GM18951 (cell line): ENCODE results near the gene AKIRIN1.
"Not testable (repeated sequence)": the region's sequence is repeated elsewhere in the genome, so short reads cannot be mapped to it uniquely, and the experiment has no call there.

Source experiments
- POLR2A ChIP-seq: IDR thresholded peaks from 4 replicates; pipeline ENCODE4 v1.6.1; 2011; ENCODE audit warnings: mild to moderate bottlenecking; ENCODE audit not compliant: insufficient read length, insufficient read depth; ENCODE audit errors: extremely low read depth
- in situ Hi-C: fragments of 300-500 bp; cut with MboI; formaldehyde crosslinking; loops from one replicate; pipeline ENCODE4 v1.12.0; 2022; ENCODE audit warnings: low sequenced_read_pairs, mixed read lengths, inconsistent platforms; ENCODE audit not compliant: unreplicated experiment

AKIRIN1 gene

GRCh38 chr1:39016604-39017171 is 25.6 kb downstream of the AKIRIN1 start:
- in situ Hi-C loops: no loop called here
- no peak for TF ChIP-seq POLR2A

DNA sequence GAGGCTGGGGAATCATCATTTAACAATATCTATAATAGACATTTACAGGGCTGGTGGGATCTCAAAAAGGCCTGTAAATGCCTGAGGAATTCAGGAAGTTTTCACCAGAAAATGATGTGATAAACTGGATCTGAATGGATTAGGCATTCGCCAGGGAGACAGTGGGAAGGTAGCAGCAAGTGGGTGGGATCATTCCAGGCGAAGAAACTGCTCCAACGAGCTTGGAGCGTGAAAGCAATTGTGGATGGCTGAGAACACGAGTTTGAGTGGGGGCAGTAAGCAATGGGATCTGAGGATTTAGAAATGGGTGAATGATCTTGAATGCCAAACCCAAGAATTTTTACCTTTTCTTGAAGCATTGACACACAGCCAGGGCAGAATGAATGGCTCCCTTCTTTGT is 26.2 kb downstream of the AKIRIN1 start:
- in situ Hi-C loops: no loop called here
- no peak for TF ChIP-seq POLR2A

GRCh38 chr1:39020494-39020893 is 29.4 kb downstream of the AKIRIN1 start:
- in situ Hi-C loops: not testable (repeated sequence)

DNA sequence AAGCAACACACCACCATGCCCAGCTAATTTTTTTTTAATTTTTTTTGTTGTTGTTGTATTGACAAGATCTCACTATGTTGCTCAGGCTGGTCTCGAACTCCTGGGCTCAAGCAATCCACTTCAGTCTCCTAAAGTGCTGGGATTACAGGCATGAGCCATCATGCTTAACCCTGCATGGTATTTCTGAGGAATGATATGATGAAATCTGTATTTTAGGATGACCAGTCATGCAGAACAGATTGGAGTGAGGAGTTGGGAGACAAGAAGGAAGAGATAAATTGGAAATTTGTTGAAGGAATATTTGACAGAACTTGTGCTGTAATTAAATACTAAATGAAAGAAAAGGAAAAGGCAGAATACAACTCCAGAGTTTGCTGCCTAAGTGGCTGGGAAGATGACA is 30.4 kb downstream of the AKIRIN1 start:
- in situ Hi-C loops: no loop called here
- TF ChIP-seq POLR2A: no peak

- in situ Hi-C loops: no loop called here
Observed at GRCh38 chr1:39023140-39023539, 32.1 kb downstream of the AKIRIN1 start.

DNA sequence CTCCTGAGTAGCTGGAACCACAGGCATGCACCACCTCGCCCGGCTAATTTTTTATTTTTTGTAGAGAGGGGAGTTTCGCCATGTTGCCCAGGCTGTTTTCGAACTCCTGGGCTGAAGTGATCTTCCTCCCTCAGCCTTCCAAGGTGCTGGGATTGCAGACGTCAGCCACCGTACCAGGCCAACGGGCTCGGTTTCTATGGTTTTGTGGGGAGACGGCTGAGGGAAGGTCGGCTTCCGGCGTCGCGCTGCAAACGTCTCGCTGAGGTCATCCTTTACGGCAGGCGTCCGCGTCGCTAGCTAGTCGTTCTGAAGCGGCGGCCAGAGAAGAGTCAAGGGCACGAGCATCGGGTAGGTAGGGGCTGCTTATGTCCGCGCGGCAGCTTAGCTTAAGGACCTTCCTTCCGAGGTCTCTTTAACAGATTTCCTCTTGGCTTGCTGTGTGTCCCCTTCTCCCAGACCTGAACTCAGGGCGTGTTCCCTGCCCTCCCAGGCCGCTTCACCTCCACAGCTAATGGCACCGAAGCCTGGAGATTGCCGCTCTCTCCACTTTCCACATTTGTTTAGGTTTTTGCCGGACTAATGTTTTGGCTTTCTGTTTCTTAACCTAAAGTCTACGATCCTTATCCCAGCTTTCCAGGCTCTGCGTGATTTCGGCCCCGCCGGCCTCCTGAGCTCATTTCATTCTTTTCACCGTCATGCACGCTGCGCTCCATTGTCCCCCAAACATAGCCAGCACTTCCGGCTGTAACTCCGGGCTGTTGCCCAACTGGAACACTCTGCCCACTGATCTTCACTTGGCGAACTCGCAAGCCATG is 35.2 kb downstream of the AKIRIN1 start, which contains the start of gene NDUFS5:
TSS of gene NDUFS5 (plus strand) at position 300 of the 815 bp plus-strand sequence. CDS start 2,375 bp downstream, outside the sequence.
- peak; percentile 87 for TF ChIP-seq POLR2A
- in situ Hi-C loops: no loop called here

More at GRCh38 chr1:39023140-39023539, 32.1 kb downstream of the AKIRIN1 start:
- TF ChIP-seq POLR2A: no peak

DNA sequence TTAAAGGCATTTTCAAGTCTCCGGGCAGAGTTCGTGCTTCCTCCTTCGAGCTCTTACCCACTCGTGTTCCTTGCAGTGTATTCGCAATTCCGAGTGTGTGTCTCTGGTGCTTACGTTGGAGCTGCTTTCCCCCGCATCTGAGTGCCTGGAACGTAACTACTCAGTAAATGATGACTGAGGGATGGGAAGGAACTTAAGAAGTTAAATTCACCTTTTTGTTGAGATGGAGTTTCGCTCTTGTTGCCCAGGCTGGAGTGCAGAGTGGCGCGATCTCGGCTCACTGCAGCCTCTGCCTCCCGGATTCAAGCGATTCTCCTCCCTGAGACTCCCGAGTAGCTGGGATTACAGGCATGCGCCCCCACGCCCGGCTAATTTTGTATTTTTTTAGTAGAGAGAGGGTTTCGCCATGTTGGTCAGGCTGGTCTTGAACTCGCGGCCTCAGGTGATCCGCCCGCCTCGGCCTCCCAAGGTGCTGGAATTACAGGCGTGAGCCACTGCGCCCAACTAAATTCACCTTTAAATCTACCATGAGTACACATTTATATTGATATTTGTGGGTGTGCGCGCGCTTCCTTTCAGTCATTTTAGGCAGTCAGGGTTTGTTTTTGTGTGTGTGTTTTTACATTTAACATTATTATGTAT is 35.9 kb downstream of the AKIRIN1 start:
- in situ Hi-C loops: no loop called here
- no peak for TF ChIP-seq POLR2A

GRCh38 chr1:39034114-39034654 is 43.1 kb downstream of the AKIRIN1 start:
- no peak for TF ChIP-seq POLR2A
- in situ Hi-C loops: no loop called here

DNA sequence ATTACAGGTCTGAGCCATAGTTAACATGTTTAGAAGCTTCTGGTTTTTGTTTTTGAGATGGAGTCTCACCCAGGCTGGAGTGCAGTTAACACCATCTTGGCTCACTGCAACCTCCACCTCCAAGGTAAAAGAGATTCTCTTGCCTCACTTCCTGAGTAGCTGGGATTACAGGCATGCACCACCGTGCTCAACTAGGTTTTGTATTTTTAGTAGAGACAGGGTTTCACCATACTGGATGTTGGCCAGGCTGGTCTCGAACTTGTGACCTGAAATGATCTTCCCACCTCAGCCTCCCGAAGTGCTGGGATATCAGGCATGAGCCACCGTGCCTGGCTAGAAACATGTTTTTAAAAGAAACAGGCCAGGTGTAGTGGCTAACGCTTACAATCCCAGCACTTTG is 45.6 kb downstream of the AKIRIN1 start:
- TF ChIP-seq POLR2A: no peak
- in situ Hi-C loops: no loop called here

- in situ Hi-C loops: no loop called here
- TF ChIP-seq POLR2A: no peak
Observed at GRCh38 chr1:39043513-39043912, 52.4 kb downstream of the AKIRIN1 start.

DNA sequence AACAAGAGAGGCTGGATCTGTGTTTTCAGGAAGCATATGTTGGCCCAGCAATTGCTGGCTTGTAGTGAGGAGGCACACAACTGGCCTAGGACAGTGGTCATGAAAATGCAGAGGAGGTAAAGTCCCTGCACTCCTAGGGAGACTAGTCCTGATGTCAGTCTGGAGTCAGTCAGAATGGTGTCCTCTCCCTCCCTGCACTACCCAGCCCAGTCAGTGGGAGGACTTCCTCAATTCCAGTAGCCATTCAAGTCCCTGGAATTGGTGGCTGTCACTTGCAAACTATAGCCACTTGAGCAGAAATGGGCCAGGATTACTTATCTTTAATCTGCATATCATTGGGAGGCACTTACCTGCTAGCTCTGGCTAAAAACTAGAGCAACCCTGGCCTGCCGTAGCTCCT is 53.7 kb downstream of the AKIRIN1 start:
- in situ Hi-C loops: no loop called here
- no peak for TF ChIP-seq POLR2A

GRCh38 chr1:39045231-39045630 is 54.2 kb downstream of the AKIRIN1 start:
- no peak for TF ChIP-seq POLR2A
- in situ Hi-C loops: no loop called here

DNA sequence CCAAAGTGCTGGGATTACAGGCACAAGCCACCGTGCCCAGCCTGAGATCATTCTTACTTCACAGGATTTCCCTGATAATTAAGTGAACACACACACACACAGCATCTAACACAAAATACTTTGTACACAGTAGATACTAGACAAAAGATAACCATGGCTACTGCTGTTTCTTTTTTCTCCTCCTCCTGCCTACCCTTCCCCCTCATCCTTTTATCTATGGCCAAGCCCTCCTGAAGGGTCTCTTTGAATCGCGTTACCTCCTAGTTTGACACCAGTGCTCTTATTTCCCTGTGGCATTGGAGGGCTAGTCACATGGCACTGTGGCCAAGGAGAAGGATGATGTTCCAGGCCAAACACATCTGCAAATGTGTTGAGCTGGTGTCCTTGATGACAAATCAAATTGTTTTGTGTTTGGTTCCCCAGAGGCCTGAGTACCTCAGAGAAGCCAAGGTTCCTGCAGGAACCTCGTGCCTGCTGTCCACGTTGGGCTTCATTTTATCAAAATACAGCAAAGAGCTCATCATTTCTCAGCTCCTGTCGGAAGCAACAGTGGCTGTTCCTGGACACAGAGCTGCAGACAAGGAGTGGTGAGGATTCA is 55.6 kb downstream of the AKIRIN1 start:
- TF ChIP-seq POLR2A: no peak
- in situ Hi-C loops: no loop called here
